GM23338 (cell line): ENCODE data around the gene GCNT1. TPM values are rescaled to one million over a fixed set of nuclear protein-coding genes. Genes with fewer than 3 reads are reported as not detected.

Experiments used
- ATAC-seq: fragments of 200-7000 bp; cut with Tn5 transposase; 3 replicates; pipeline ENCODE4 v1.9.1; 2020
- DNase-seq: peaks from one replicate; pipeline ENCODE4 v3.0.0-alpha.2; 2015; ENCODE audit warnings: low spot score
- H2AFZ ChIP-seq: fragments of 200-600 bp; sonication (generic); 2 replicates; pipeline ENCODE4 v1.8.0; 2016; ENCODE audit warnings: antibody characterized with exemption, mild to moderate bottlenecking, moderate library complexity
- H3F3A ChIP-seq: fragments of 200-600 bp; sonication (generic); replicated peaks from 2 replicates; pipeline ENCODE4 v1.8.0; 2017; ENCODE audit warnings: antibody characterized with exemption, mixed run types, low read depth
- H3K27ac ChIP-seq: fragments of 200-600 bp; sonication (generic); 2 replicates; pipeline ENCODE4 v1.6.1; 2016; ENCODE audit warnings: low read depth
- H3K27me3 ChIP-seq: fragments of 200-600 bp; sonication (generic); 2 replicates; pipeline ENCODE4 v1.8.0; 2016; ENCODE audit warnings: mild to moderate bottlenecking, mixed run types, moderate library complexity; ENCODE audit not compliant: insufficient read depth
- H3K36me3 ChIP-seq: fragments of 200-600 bp; sonication (generic); 2 replicates; pipeline ENCODE4 v1.8.0; 2016; ENCODE audit warnings: mild to moderate bottlenecking; ENCODE audit not compliant: insufficient read depth
- H3K4me1 ChIP-seq: fragments of 200-600 bp; sonication (generic); 2 replicates; pipeline ENCODE4 v1.8.0; 2016; ENCODE audit warnings: mild to moderate bottlenecking, moderate library complexity; ENCODE audit not compliant: insufficient read depth
- H3K4me2 ChIP-seq: fragments of 200-600 bp; sonication (generic); 2 replicates; pipeline ENCODE4 v1.7.1; 2017; ENCODE audit warnings: mixed run types
- H3K4me3 ChIP-seq: fragments of 200-600 bp; sonication (generic); 2 replicates; pipeline ENCODE4 v1.6.1; 2016; ENCODE audit warnings: mixed run types
- H3K79me2 ChIP-seq: fragments of 200-600 bp; sonication (generic); replicated peaks from 2 replicates; pipeline ENCODE4 v1.8.0; 2017; ENCODE audit warnings: mild to moderate bottlenecking; ENCODE audit not compliant: insufficient read depth
- H3K9me2 ChIP-seq: fragments of 200-600 bp; sonication (generic); 2 replicates; pipeline ENCODE4 v1.8.0; 2017; ENCODE audit not compliant: insufficient read depth
- H4K20me1 ChIP-seq: fragments of 200-600 bp; sonication (generic); replicated peaks from 2 replicates; pipeline ENCODE4 v1.8.0; 2017; ENCODE audit warnings: mild to moderate bottlenecking; ENCODE audit not compliant: insufficient read depth
- H3K27ac Mint-ChIP-seq: 2 replicates; pipeline ENCODE4 v1.8.0; 2020; ENCODE audit warnings: inconsistent platforms, mild to moderate bottlenecking, moderate library complexity, mixed read lengths
- H3K27me3 Mint-ChIP-seq: 3 replicates; pipeline ENCODE4 v1.8.0; 2022; ENCODE audit warnings: low read depth, mild to moderate bottlenecking, moderate library complexity, mixed read lengths, inconsistent platforms; ENCODE audit not compliant: insufficient read depth, poor library complexity
- H3K36me3 Mint-ChIP-seq: 3 replicates; pipeline ENCODE4 v1.8.0; 2021; ENCODE audit warnings: low read depth, mild to moderate bottlenecking, inconsistent platforms, moderate library complexity, mixed read lengths
- H3K4me1 Mint-ChIP-seq: 3 replicates; pipeline ENCODE4 v1.8.0; 2020; ENCODE audit warnings: mild to moderate bottlenecking, inconsistent platforms, mixed read lengths
- H3K4me3 Mint-ChIP-seq: 3 replicates; pipeline ENCODE4 v1.8.0; 2021; ENCODE audit warnings: moderate library complexity, mild to moderate bottlenecking, inconsistent platforms, mixed read lengths
- H3K9me3 Mint-ChIP-seq: 3 replicates; pipeline ENCODE4 v1.8.0; 2020; ENCODE audit warnings: moderate library complexity, mild to moderate bottlenecking, inconsistent platforms, mixed read lengths
- CTCF ChIP-seq, 2 experiments: fragments of 200-600 bp in 1 of 2; sonication (generic) in 1 of 2; conservative IDR thresholded peaks; 2 replicates each; pipeline versions ENCODE4 v1.5.1 to v1.6.1; 2016 to 2017; ENCODE audit warnings: antibody characterized with exemption in 2 of 2, low read depth in 2 of 2, mild to moderate bottlenecking in 2 of 2, moderate library complexity in 1 of 2
- ETS1 ChIP-seq: IDR thresholded peaks from 2 replicates; pipeline ENCODE4 v1.6.1; 2016; ENCODE audit warnings: antibody characterized with exemption
- EZH2 ChIP-seq: fragments of 200-600 bp; sonication (generic); IDR thresholded peaks from one replicate; pipeline ENCODE4 v1.8.0; 2017; ENCODE audit warnings: antibody characterized with exemption, mild to moderate bottlenecking, low read depth; ENCODE audit not compliant: unreplicated experiment
- EZH2phosphoT487 ChIP-seq: fragments of 200-600 bp; sonication (generic); IDR thresholded peaks from one replicate; pipeline ENCODE4 v1.8.1; 2018; ENCODE audit warnings: antibody characterized with exemption; ENCODE audit not compliant: unreplicated experiment
- JUNB ChIP-seq: IDR thresholded peaks from one replicate; pipeline ENCODE4 v1.6.1; 2016; ENCODE audit warnings: antibody characterized with exemption; ENCODE audit not compliant: unreplicated experiment
- NANOG ChIP-seq: IDR thresholded peaks from 2 replicates; pipeline ENCODE4 v1.6.1; 2016; ENCODE audit warnings: antibody characterized with exemption, borderline replicate concordance
- POLR2AphosphoS5 ChIP-seq: IDR thresholded peaks from 2 replicates; pipeline ENCODE4 v1.6.1; 2016; ENCODE audit warnings: antibody characterized with exemption, low read depth
- STAT1 ChIP-seq: IDR thresholded peaks from one replicate; pipeline ENCODE4 v1.6.1; 2016; ENCODE audit warnings: antibody characterized with exemption; ENCODE audit not compliant: unreplicated experiment
- ZNF114 ChIP-seq: fragments of 250-450 bp; sonication (Bioruptor Pico); IDR thresholded peaks from 2 replicates; pipeline ENCODE4 v1.5.0; 2020; ENCODE audit warnings: mild to moderate bottlenecking, moderate library complexity
- ZNF462 ChIP-seq: fragments of 250-450 bp; sonication (Bioruptor Pico); IDR thresholded peaks from 2 replicates; pipeline ENCODE4 v1.5.0; 2020; ENCODE audit warnings: mild to moderate bottlenecking, moderate library complexity
- polyA plus RNA-seq: library from polyadenylated mRNA; unstranded; fragments of >200 nt; fragmentation: Nextera tagmentation; extraction: Ambion mirVana; gene quantifications from 2 replicates; pipeline ENCODE4 v1.2.1, GENCODE V29; 2016
- total RNA-seq: library from RNA; depleted of rRNA; stranded (reverse); fragments of >200 nt; shearing (Covaris generic); gene quantifications from 2 replicates; pipeline ENCODE4 v1.2.3, GENCODE V29; 2014

GCNT1 gene
- total and polyA plus RNA-seq, 2 experiments from 2014 or later = 4.2 to 11.4 TPM

GRCh38 chr9:76474419-76474818, 15.4 kb downstream of the GCNT1 start:
- no peak overlapping the region for H2AFZ ChIP-seq
- H3K79me2 ChIP-seq = peaks cover 9% of the 10 kb centered on the region; the same call in 1 of the 2 replicates
- Mint-ChIP-seq H3K36me3 (peaks cover 18% of the 10 kb centered on the region), H3K4me1 (peaks cover 39% of the 10 kb centered on the region), H3K4me3 (no peak overlapping the region), H3K9me3 (peaks cover 15% of the 10 kb centered on the region), H3K27ac (no peak overlapping the region), H3K27me3 (peaks cover 4% of the 10 kb centered on the region)
- H4K20me1 ChIP-seq = no peaks in the 10 kb centered on the region
- H3K36me3 ChIP-seq = peaks cover 4% of the 10 kb centered on the region; the same call in 1 of the 2 replicates
- H3K27ac ChIP-seq = no peak overlapping the region
- H3K4me1 ChIP-seq = peaks cover 34% of the 10 kb centered on the region
- no peak for TF ChIP-seq POLR2AphosphoS5
- no peak for TF ChIP-seq ETS1
- no peak for TF ChIP-seq CTCF (conservative IDR thresholded peaks at IDR 0.05; ENCODE audit: low read depth in 2 of 2)
- no peak for TF ChIP-seq ZNF462 (CRISPR knock-in tag)
- TF ChIP-seq NANOG = no peak
- no peak for TF ChIP-seq ZNF114 (CRISPR knock-in tag)
- no peak for TF ChIP-seq EZH2phosphoT487
- TF ChIP-seq STAT1 = no peak
- TF ChIP-seq EZH2 = no peak
- TF ChIP-seq JUNB = no peak
- no peak overlapping the region for H3K4me2 ChIP-seq
- no peaks in the 10 kb centered on the region for H3K27me3 ChIP-seq
- DNase-seq = no peak
- H3K9me2 ChIP-seq = no peaks in the 10 kb centered on the region
- H3F3A ChIP-seq = no peaks in the 10 kb centered on the region
- no peak overlapping the region for H3K4me3 ChIP-seq
- no peak for ATAC-seq
